Left lung (tissue), 10 donors: ENCODE results near the gene RNF40. TPM values are rescaled to one million over a fixed set of nuclear protein-coding genes. Genes with fewer than 3 reads are reported as not detected.

ENCODE experiments used
- ATAC-seq: fragments of 200-7000 bp; cut with Tn5 transposase; one replicate; pipeline ENCODE4 v1.9.1; 2020; ENCODE audit warnings: moderate library complexity
- DNase-seq, 4 donors: peaks; one replicate each; pipeline ENCODE4 v3.0.0-alpha.2; 2013 to 2020
- H3K27ac ChIP-seq, 2 donors: fragments of 200-600 bp; sonication (generic) in 1 of 2; one replicate each; pipeline versions ENCODE4 v1.5.0 to v1.8.0; 2020 to 2021
- H3K27me3 ChIP-seq, 2 donors: fragments of 200-600 bp; sonication (generic) in 1 of 2; one replicate each; pipeline versions ENCODE4 v1.5.0 to v1.8.0; 2020 to 2021
- H3K36me3 ChIP-seq, 2 donors: fragments of 200-600 bp; sonication (generic) in 1 of 2; one replicate each; pipeline versions ENCODE4 v1.5.0 to v1.8.0; 2020 to 2021
- H3K4me1 ChIP-seq, 2 donors: fragments of 200-600 bp; one replicate each; pipeline ENCODE4 v1.8.0; 2021
- H3K4me3 ChIP-seq, 2 donors: fragments of 200-600 bp; sonication (generic) in 1 of 2; one replicate each; pipeline versions ENCODE4 v1.5.0 to v1.8.0; 2020 to 2021; ENCODE audit warnings: mild to moderate bottlenecking in 1 of 2
- H3K9me3 ChIP-seq, 2 donors: fragments of 200-600 bp; sonication (generic) in 1 of 2; one replicate each; pipeline versions ENCODE4 v1.5.0 to v1.8.0; 2020 to 2021
- intact Hi-C, 2 donors: fragments of 100-400 bp; cut with DNase I; formaldehyde crosslinking; loops; one replicate each; pipeline versions ENCODE4 v1.11.2 to v1.14.2; 2022
- polyA plus RNA-seq, 6 donors: library from polyadenylated mRNA; unstranded; fragments of 120-200 nt; gene quantifications; one replicate each; pipeline ENCODE4 v1.2.1, GENCODE V29; 2013; ENCODE audit not compliant: insufficient read length in 6 of 6
- total RNA-seq, 2 donors: library from RNA; stranded (reverse); fragmentation: NEBNext Ultra II Directional; extraction: Animal tissue kit (Norgen Biotek cat#: 25700); gene quantifications; one replicate each; pipeline ENCODE4 v1.2.1, GENCODE V29; 2021
- TF ChIP-seq, protein P1 (sequence below), 2 donors: fragments of 200-600 bp; sonication (generic) in 1 of 2; IDR thresholded peaks; one replicate each; pipeline versions ENCODE4 v1.5.0 to v1.8.0; 2021; ENCODE audit warnings: antibody characterized with exemption in 2 of 2
- donor health status: DM: no; HTN: yes; CAD: no.
- donor health status: DM: no; HTN: no; CAD: no.

The RNF40 gene
- total and polyA plus RNA-seq, 8 donors = 87.8 to 116 (median 98.9) TPM

DNA sequence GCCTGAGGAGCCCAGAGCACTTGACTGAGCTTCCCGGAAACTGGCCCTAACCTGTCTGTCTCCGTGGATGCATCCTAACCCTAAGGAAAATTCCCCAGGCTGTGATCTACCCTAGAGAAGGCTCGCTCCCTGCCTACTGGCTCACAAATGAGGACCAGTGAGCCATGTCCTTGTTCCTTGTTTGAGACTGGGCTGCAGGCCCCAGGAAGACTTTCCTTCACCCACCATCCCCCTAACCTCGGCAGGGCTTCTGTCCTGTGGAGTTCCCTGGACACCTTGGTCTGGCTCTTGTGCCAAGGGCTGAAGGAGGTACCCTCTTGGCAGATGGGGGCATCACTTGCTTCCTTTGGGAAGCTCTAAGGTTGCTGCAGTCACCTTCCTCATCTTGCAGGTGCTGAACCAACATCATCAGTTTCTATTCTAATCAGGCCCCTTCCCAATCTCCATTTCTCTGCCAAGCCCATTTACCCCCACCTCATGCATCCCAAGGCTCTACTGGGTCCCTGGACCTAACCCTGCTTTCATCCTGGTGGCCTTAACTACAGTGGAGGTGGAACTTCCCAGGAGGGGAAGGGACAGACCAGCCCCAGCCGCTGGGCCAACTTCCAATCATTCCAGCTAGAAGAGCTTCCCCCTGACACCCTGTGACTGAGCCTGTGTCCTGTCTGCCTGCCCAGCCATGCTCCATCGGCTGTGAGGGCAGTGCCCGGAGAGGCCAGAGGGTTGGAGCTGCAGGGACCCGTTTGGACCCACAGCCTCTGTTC lies 12.4 kb downstream of the RNF40 start:
- peak in 1 of 4 donors; percentile 62 for DNase-seq
- Histone ChIP-seq H3K4me1 (peaks cover 5 to 33% of the 10 kb centered on the region in 2 donors), H3K27ac (peak overlapping the region; percentile 82 to 89), H3K4me3 (peak overlapping the region; percentile 81 to 89), H3K9me3 (no peaks in the 10 kb centered on the region), H3K36me3 (peaks cover 0 to 54% of the 10 kb centered on the region in 2 donors), H3K27me3 (no peaks in the 10 kb centered on the region)
- peak; percentile 5 for ATAC-seq
- TF ChIP-seq, protein P1, sequence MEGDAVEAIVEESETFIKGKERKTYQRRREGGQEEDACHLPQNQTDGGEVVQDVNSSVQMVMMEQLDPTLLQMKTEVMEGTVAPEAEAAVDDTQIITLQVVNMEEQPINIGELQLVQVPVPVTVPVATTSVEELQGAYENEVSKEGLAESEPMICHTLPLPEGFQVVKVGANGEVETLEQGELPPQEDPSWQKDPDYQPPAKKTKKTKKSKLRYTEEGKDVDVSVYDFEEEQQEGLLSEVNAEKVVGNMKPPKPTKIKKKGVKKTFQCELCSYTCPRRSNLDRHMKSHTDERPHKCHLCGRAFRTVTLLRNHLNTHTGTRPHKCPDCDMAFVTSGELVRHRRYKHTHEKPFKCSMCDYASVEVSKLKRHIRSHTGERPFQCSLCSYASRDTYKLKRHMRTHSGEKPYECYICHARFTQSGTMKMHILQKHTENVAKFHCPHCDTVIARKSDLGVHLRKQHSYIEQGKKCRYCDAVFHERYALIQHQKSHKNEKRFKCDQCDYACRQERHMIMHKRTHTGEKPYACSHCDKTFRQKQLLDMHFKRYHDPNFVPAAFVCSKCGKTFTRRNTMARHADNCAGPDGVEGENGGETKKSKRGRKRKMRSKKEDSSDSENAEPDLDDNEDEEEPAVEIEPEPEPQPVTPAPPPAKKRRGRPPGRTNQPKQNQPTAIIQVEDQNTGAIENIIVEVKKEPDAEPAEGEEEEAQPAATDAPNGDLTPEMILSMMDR (IDR thresholded peaks at IDR 0.05) = no peak
- intact Hi-C loops = no loop called here

DNA sequence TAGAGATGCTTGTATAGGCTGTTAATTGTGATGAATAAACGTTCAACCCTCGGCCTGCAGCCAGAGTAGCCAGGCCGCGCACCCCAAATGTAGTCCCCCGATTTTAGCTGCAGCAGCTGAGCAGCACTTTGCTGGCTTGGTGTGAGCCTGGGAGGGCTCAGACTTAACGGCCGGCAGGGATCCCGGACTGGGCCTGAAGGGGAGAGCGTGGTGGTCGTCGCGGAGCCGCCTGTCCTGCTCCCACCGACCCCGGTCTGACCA lies 12.9 kb downstream of the RNF40 start:
- intact Hi-C loops = no loop called here
- ATAC-seq (no peak), DNase-seq (no peak)
- Histone ChIP-seq H3K36me3 (peaks cover 0 to 48% of the 10 kb centered on the region in 2 donors), H3K4me3 (peak overlapping the region; percentile 81 to 89), H3K27ac (peak overlapping the region; percentile 82 to 89), H3K9me3 (no peaks in the 10 kb centered on the region), H3K27me3 (no peaks in the 10 kb centered on the region), H3K4me1 (peaks cover 5 to 33% of the 10 kb centered on the region in 2 donors)
- TF ChIP-seq, protein P1 (IDR thresholded peaks at IDR 0.05) = no peak

DNA sequence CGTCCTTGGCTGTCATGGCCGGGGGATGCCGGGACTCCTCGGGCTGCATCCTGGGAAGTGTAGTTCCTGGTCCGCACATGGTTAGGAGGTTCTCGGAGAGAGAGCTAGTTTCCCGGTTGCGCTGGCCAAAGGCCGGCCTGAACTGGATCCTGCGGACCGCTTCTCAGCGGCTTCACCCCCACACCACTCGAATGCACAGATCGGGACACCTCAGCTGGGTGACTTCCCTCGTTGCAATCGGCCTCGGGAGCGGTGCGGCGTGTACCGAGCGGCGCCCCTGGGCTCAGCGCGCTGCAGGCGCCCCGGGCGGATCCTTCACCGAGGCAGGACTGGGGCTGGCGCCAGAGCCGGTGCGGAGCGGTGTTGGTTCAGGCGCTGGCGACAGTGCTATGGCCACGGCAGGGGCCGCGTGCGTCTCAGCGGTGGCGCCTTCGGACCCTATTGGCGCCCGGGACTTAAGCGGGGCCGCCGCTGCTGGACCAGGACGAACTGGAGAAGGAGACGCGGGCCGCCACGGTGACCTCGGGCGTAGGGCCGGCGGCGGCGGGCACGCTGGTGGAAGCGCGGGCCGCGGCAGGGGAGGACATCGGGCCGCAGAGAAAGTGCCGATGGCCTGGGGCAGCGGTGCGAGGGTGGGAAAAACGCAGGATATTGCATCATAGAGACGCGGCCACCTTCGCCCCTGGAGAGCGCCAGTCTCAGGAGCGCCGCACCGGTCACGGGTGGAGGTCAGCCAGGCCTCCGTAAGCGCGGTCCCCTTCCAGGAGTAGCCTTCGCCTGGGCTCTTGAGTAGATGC lies 13.5 kb downstream of the RNF40 start:
- intact Hi-C loops = no loop called here
- Histone ChIP-seq H3K36me3 (peaks cover 0 to 43% of the 10 kb centered on the region in 2 donors), H3K4me3 (peak overlapping the region; percentile 81 to 89), H3K27ac (peak overlapping the region; percentile 82 to 89), H3K4me1 (peaks cover 5 to 38% of the 10 kb centered on the region in 2 donors), H3K27me3 (no peaks in the 10 kb centered on the region), H3K9me3 (no peaks in the 10 kb centered on the region)
- TF ChIP-seq, protein P1 (IDR thresholded peaks at IDR 0.05) = no peak
- ATAC-seq (peak; percentile 92), DNase-seq (peak; percentile 80 to 92 (median 88))

DNA sequence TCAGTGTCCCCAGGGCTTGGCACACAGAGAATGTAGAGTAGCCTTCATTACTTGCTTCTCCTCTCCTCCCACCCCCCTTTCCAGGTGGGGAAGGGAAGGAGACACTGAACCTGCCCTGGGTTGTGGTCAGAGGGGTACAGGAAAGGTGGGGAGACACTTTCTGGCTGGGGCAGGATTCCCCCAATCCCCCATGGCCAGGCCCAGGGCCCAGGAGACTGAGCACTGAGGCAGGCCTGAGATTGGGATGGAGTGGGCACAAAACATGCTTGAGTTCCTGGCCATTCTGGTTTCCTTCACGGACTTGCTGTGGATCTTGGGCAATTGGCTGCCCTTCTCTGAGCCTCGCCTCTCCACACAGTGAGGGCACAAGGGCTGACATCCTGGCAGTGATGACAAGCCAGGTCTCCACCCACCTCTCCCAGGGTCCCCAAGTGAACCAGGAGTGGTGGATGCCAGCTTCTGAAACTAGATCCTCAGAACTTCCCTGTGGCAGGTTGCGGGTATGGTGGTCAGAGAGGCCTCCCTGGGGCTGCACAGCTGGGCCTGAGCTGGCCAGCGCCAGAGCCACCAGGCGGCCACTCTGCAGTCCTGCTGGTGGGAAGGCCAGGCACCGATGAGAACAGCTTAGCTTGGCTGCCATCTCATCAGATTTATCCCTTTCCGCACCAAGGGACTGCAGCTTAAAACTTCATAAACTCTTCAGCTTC lies 15.6 kb downstream of the RNF40 start:
- peak in 1 of 4 donors; percentile 41 for DNase-seq
- no peaks in the 10 kb centered on the region for H3K27me3 ChIP-seq
- no peak overlapping the region for H3K27ac ChIP-seq
- H3K4me1 ChIP-seq = peaks cover 5 to 47% of the 10 kb centered on the region in 2 donors
- intact Hi-C loops = no loop called here
- peaks cover 0 to 37% of the 10 kb centered on the region in 2 donors for H3K36me3 ChIP-seq
- H3K9me3 ChIP-seq = no peaks in the 10 kb centered on the region
- TF ChIP-seq, protein P1 (IDR thresholded peaks at IDR 0.05) = no peak
- no peak overlapping the region for H3K4me3 ChIP-seq
- no peak for ATAC-seq
